Astrocyte of the spinal cord (primary cell): ENCODE measurements around the gene SERPINE2.

ENCODE experiments used
- DNase-seq: peaks from one replicate; pipeline ENCODE4 v3.0.0; 2011; ENCODE audit warnings: low read depth, low spot score
- H3K4me3 ChIP-seq: 2 replicates; pipeline ENCODE4 v1.5.1; 2011; ENCODE audit warnings: low read depth, mild to moderate bottlenecking, low read length, moderate library complexity
- CTCF ChIP-seq: IDR thresholded peaks from 2 replicates; pipeline ENCODE4 v1.5.1; 2012; ENCODE audit warnings: low read depth, mild to moderate bottlenecking, low read length, inconsistent platforms
- in situ Hi-C: cut with HindIII; loops from 2 replicates; pipeline ENCODE4 v1.10.0; 2017; ENCODE audit warnings: low sequenced_read_pairs

The SERPINE2 gene

DNA sequence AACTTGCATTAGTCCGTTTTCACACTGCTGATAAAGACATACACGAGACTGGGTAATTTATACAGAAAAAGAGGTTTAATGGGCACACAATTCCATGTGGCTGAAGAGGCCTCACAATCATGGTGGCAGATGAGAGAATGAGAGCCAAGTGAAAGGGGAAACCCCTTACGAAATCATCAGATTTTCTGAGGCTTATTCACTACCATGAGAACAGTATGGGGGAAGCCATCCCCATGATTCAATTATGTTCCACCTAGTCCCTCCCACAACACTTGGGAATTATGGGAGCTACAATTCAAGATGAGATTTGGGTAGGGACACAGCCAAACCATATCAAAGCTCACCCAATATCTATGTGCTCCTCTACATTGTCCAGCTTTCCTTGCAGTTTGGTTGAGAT lies 16.0 kb upstream of the SERPINE2 start:
- no peak for DNase-seq
- no peak for TF ChIP-seq CTCF
- in situ Hi-C loops = no loop called here
- H3K4me3 ChIP-seq = no peak overlapping the region

DNA sequence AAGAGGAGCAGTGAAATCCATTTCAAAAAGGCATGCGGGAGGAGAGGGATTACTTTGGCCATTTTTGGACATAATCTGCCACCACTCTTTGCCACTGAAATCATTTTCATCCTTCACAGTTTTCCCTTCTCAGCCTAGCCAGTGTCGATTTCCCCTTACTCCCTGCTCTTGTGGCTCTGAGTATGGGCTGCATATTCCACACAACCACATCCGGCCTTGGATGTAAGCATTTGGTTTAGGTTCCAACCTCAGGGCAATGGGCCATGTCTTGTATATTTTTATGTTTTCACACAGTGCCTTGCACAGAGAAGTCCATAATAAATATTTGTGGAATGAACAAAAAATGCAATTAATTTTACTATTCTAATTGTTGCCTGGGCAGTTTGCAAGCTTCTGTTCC lies 7.7 kb upstream of the SERPINE2 start:
- DNase-seq = no peak
- H3K4me3 ChIP-seq = no peak overlapping the region
- in situ Hi-C loops = no loop called here
- no peak for TF ChIP-seq CTCF

GRCh38 chr2:224042191-224042696 lies 3.2 kb upstream of the SERPINE2 start:
- DNase-seq = peak; percentile 25
- no peak for TF ChIP-seq CTCF
- in situ Hi-C loops = no loop called here
- no peak overlapping the region for H3K4me3 ChIP-seq

DNA sequence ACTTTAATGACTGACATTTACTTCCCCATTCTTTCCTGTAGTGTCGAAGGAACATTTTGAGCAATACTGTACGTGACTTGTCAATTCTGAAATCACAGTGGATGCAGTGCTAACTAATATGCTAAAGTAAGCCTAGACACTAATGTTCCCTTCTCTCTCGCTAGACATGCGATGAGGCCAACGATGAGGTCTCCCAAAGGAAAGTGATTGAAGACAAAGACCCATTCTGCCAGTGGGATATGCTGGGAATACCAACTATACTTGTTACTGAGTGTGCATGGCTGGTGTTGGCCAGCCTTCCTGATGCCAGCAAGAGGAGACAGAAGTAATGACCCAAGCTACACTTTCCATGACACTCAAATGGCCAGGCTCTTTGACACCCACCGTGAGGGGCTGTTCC lies 2.5 kb upstream of the SERPINE2 start:
- H3K4me3 ChIP-seq = no peak overlapping the region
- no peak for DNase-seq
- in situ Hi-C loops = no loop called here
- no peak for TF ChIP-seq CTCF

DNA sequence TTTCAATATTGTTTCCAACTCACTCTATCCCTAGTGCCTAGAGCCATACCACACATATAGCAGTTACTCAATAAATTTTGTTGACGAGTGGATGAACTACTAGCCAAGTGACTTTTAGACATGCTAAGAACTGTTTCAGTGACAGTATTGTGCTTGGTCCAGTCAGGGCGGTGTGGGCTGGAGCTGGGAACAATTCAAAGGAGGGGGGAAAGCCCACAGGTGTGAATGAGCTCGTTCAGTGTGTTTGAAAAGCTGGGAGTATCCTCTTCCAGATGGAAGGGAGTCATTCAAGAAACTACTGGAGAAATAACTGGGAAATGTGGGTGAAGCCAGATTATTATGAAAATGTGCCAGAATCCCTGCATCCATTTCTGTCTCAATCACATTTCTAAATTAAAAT lies 1.7 kb upstream of the SERPINE2 start:
- in situ Hi-C loops = no loop called here
- DNase-seq = no peak

GRCh38 chr2:224039770-224040440 lies 819 bp upstream of the SERPINE2 start:
- no peak for TF ChIP-seq CTCF
- H3K4me3 ChIP-seq = peak overlapping the region; percentile 72
- in situ Hi-C loops = no loop called here
- DNase-seq = no peak

More for the DNA sequence above, 1.7 kb upstream of the SERPINE2 start:
- no peak for TF ChIP-seq CTCF
- H3K4me3 ChIP-seq = no peak overlapping the region

- H3K4me3 ChIP-seq = peak overlapping the region; percentile 72
- DNase-seq = no peak
- no peak for TF ChIP-seq CTCF
- in situ Hi-C loops = no loop called here
Observed at GRCh38 chr2:224038830-224039079, 331 bp downstream of the SERPINE2 start.
